Upper lobe of right lung (tissue), 1 donor: ENCODE results near the gene KCTD20. TPM values are rescaled to one million over a fixed set of nuclear protein-coding genes. Genes with fewer than 3 reads are reported as not detected.

Experiments used
- ATAC-seq: fragments of 200-7000 bp; cut with Tn5 transposase; one replicate; pipeline ENCODE4 v1.9.1; 2020; ENCODE audit warnings: mild to moderate bottlenecking, moderate library complexity
- DNase-seq: peaks from one replicate; pipeline ENCODE4 v3.0.0-alpha.2; 2020
- H3K27ac ChIP-seq: fragments of 200-600 bp; one replicate; pipeline ENCODE4 v1.8.0; 2022
- H3K27me3 ChIP-seq: fragments of 200-600 bp; one replicate; pipeline ENCODE4 v1.8.0; 2022; ENCODE audit warnings: mild to moderate bottlenecking
- H3K36me3 ChIP-seq: fragments of 200-600 bp; one replicate; pipeline ENCODE4 v1.8.0; 2022
- H3K4me1 ChIP-seq: fragments of 200-600 bp; one replicate; pipeline ENCODE4 v1.8.0; 2022
- H3K4me3 ChIP-seq: fragments of 200-600 bp; one replicate; pipeline ENCODE4 v1.8.0; 2022; ENCODE audit warnings: mild to moderate bottlenecking
- H3K9me3 ChIP-seq: fragments of 200-600 bp; one replicate; pipeline ENCODE4 v1.8.0; 2022
- CTCF ChIP-seq: fragments of 200-600 bp; IDR thresholded peaks from one replicate; pipeline ENCODE4 v1.8.0; 2022; ENCODE audit warnings: antibody characterized with exemption
- intact Hi-C: fragments of 100-400 bp; cut with DNase I; formaldehyde crosslinking; loops from one replicate; pipeline ENCODE4 v1.11.0; 2022
- total RNA-seq: library from RNA; stranded (reverse); fragmentation: NEBNext Ultra II Directional; extraction: Animal tissue kit (Norgen Biotek cat#: 25700); gene quantifications from one replicate; pipeline ENCODE4 v1.2.1, GENCODE V29; 2021
- donor health status: DM: no; HTN: yes; CAD: no; lungs with severe emphysema.

Gene KCTD20
- total RNA-seq, 1 donor from 2014 or later: 37.6 TPM

DNA sequence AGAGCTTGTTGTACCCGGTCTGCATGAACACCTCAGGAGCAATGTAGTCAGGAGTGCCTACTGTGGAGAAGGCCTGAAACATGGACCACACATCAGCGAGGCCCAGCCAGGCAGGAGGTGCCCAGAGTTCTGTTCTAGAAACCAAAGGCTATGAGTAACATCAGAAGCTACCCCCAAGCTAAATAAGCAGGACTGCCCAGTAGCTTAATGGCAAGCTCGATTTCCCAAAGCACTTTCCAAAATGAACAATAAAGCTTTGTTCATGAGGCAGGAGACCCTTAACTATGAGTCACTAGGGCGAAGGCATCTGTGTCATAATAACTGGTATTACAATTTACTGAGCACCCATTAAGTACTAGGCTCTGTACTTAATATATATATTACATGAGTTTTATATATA lies 57.1 kb downstream of the KCTD20 start:
- Histone ChIP-seq H3K4me1 (no peaks in the 10 kb centered on the region), H3K4me3 (no peak overlapping the region), H3K36me3 (peaks cover 65% of the 10 kb centered on the region), H3K27ac (no peak overlapping the region), H3K27me3 (no peaks in the 10 kb centered on the region), H3K9me3 (no peaks in the 10 kb centered on the region)
- TF ChIP-seq CTCF: no peak
- no peak for DNase-seq
- no peak for ATAC-seq
- intact Hi-C loops: no loop called here

- Histone ChIP-seq H3K4me1 (no peaks in the 10 kb centered on the region), H3K36me3 (peaks cover 63% of the 10 kb centered on the region), H3K9me3 (no peaks in the 10 kb centered on the region), H3K4me3 (no peak overlapping the region), H3K27ac (no peak overlapping the region), H3K27me3 (no peaks in the 10 kb centered on the region)
- no peak for TF ChIP-seq CTCF
- no peak for ATAC-seq
- intact Hi-C loops: no loop called here
- DNase-seq: no peak
Measured at GRCh38 chr6:36501686-36502085, 58.9 kb downstream of the KCTD20 start.

DNA sequence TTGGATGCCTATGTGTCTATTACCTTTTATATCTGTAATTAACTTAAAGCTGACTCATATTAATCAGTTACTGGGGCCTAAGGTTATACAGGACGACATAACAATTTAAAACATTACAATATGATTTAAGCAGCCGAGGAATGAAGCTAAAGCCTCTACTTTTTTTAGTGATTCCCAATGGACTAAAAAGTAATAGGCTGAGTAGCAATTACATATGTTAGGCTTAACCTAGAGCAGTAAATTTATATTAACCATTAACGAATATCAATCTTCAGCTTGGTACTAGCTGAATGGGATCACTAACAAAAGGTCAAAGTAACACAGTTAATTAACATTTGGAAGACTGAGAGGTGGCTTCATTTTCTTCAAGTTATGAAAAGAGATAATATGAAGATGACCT lies 61.4 kb downstream of the KCTD20 start:
- Histone ChIP-seq H3K9me3 (no peaks in the 10 kb centered on the region), H3K36me3 (peaks cover 40% of the 10 kb centered on the region), H3K4me3 (no peak overlapping the region), H3K27ac (no peak overlapping the region), H3K4me1 (no peaks in the 10 kb centered on the region), H3K27me3 (no peaks in the 10 kb centered on the region)
- DNase-seq: no peak
- intact Hi-C loops: no loop called here
- no peak for TF ChIP-seq CTCF
- ATAC-seq: no peak

DNA sequence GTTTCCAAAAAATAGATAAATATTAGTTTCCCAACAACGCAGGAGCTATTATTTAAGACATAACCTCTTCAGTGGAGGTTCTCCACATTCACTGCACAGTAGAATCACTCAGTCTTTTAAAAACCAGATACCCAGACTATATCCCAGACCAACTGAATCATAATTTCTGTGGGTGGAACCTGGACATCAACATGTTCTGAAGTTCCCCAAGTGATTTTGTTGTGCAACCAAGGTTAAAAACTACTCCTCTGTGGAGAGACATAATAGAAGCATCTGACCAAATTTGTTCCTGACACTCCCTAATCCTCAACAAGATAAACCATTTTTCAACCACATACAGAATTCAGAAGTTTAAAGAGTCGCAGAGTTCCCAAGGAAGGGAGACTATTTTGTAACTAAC lies 62.2 kb downstream of the KCTD20 start:
- H3K4me3 ChIP-seq: no peak overlapping the region
- H3K9me3 ChIP-seq: no peaks in the 10 kb centered on the region
- H3K36me3 ChIP-seq: peaks cover 32% of the 10 kb centered on the region
- no peak for DNase-seq
- ATAC-seq: no peak
- H3K27ac ChIP-seq: no peak overlapping the region
- intact Hi-C loops: no loop called here
- TF ChIP-seq CTCF: no peak
- H3K4me1 ChIP-seq: no peaks in the 10 kb centered on the region
- H3K27me3 ChIP-seq: no peaks in the 10 kb centered on the region

- DNase-seq (no peak), ATAC-seq (no peak)
- intact Hi-C loops: no loop called here
- Histone ChIP-seq H3K4me1 (no peaks in the 10 kb centered on the region), H3K4me3 (no peak overlapping the region), H3K27me3 (no peaks in the 10 kb centered on the region), H3K9me3 (no peaks in the 10 kb centered on the region), H3K36me3 (peaks cover 24% of the 10 kb centered on the region), H3K27ac (no peak overlapping the region)
- no peak for TF ChIP-seq CTCF
Measured at GRCh38 chr6:36505744-36506534, 63.1 kb downstream of the KCTD20 start.
